ENCODE data around the gene PPIL4.

PPIL4 gene

DNA sequence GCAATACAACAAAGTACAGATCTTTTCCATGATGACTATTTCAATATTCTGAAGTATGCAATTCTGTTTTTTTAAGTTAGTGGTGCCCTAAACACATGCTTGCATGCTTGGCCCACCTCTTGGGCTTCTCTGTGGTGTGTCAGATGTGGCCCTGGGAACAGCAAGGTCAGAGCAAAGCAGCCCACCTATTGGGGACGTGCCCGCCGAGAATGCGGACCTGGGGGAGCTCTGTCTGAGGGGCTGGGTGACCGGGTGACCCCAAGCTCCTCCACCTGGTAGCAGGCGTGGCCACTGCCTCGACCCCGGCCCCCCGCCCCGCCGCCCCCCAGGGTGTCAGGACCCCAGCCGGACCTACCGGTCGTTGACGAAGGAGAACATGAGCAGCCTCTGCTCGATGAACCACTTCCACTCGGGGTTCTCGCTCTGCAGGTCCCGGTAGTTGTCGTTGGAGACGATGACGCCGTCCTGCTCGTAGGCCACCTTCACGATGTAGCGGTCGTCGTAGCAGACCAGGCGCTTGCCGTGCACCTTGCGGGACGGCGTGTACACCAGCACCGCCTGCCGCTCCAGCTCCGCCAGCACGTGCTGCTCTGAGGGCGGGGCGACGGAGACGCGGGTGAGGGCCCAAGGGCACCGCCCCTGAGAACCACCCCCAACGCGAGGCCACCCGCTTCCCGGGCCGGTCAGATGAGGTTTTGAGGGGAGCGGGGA lies 89.4 kb downstream of the PPIL4 start:
- Histone ChIP-seq H4K20me1 (ENCODE audit: insufficient read depth) (no peaks in the 10 kb centered on the region), H3K9ac (no peak overlapping the region), H3K4me2 (no peak overlapping the region), H3K27me3 (ENCODE audit: insufficient read depth, low read depth) (no peaks in the 10 kb centered on the region), H3K79me2 (ENCODE audit: insufficient read depth, low read depth) (no peaks in the 10 kb centered on the region), H3K36me3 (ENCODE audit: insufficient read depth) (no peaks in the 10 kb centered on the region), H3K4me1 (ENCODE audit: low read depth, poor library complexity, severe bottlenecking) (no peaks in the 10 kb centered on the region), H3K27ac (no peak overlapping the region), H2AFZ (ENCODE audit: low read depth) (no peak overlapping the region), H3K4me3 (IDR thresholded peaks at IDR 0.05; ENCODE audit: insufficient read depth, low read depth, low read length) (no peak overlapping the region)
- TF ChIP-seq, protein P1, sequence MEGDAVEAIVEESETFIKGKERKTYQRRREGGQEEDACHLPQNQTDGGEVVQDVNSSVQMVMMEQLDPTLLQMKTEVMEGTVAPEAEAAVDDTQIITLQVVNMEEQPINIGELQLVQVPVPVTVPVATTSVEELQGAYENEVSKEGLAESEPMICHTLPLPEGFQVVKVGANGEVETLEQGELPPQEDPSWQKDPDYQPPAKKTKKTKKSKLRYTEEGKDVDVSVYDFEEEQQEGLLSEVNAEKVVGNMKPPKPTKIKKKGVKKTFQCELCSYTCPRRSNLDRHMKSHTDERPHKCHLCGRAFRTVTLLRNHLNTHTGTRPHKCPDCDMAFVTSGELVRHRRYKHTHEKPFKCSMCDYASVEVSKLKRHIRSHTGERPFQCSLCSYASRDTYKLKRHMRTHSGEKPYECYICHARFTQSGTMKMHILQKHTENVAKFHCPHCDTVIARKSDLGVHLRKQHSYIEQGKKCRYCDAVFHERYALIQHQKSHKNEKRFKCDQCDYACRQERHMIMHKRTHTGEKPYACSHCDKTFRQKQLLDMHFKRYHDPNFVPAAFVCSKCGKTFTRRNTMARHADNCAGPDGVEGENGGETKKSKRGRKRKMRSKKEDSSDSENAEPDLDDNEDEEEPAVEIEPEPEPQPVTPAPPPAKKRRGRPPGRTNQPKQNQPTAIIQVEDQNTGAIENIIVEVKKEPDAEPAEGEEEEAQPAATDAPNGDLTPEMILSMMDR (conservative IDR thresholded peaks at IDR 0.05; ENCODE audit: low read depth, low read length) = no peak

DNA sequence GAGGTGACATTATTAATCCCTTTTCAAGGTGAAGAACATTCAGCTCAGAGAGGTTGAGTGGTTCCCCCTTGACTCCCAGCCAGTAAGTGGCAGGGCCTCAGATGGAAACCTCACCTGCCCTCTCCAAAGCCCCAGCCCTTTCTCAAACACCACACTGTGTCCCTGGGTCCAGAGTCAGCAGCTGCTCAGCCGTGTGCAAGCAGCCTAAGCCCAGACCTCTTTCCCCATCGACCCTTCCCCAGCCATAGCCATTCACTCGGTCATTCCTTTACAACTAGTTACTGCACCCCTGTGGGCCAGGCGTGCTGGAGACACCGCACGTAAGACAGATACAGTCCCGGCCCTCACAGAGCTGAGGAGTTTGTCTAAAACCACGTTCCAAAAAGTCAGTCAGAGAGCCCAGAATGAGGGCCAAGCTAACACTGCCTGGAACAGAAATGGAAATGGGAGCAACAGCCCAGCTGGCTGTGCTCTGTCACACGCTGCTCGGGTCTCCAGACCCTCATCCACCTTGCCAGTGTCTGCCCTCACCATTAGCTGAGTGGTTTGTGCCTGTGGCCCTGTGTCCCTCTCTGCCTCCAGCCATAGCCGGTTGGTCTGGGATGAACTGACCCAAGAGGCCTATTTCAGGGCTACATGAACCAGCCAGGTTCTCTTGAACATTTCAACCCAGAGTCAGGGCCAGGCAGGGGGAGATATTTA lies 90.7 kb downstream of the PPIL4 start:
- no peak overlapping the region for H2AFZ ChIP-seq (ENCODE audit: low read depth)

More for the DNA sequence above, 90.7 kb downstream of the PPIL4 start:
- Histone ChIP-seq H3K36me3 (ENCODE audit: insufficient read depth) (no peaks in the 10 kb centered on the region), H3K4me3 (IDR thresholded peaks at IDR 0.05; ENCODE audit: insufficient read depth, low read depth, low read length) (no peak overlapping the region), H4K20me1 (ENCODE audit: insufficient read depth) (no peaks in the 10 kb centered on the region), H3K27me3 (ENCODE audit: insufficient read depth, low read depth) (no peaks in the 10 kb centered on the region), H3K79me2 (ENCODE audit: insufficient read depth, low read depth) (no peaks in the 10 kb centered on the region), H3K4me1 (ENCODE audit: low read depth, poor library complexity, severe bottlenecking) (no peaks in the 10 kb centered on the region), H3K27ac (no peak overlapping the region), H3K4me2 (no peak overlapping the region), H3K9ac (no peak overlapping the region)
- TF ChIP-seq, protein P1 (conservative IDR thresholded peaks at IDR 0.05; ENCODE audit: low read depth, low read length) = no peak

Data from KMS-11 (cell line).